Panc1 (cell line): ENCODE data around the gene RABGAP1L.

ENCODE experiments used
- POLR2AphosphoS5 ChIP-seq: IDR thresholded peaks from 2 replicates; pipeline ENCODE4 v1.6.1; 2012; ENCODE audit warnings: mild to moderate bottlenecking, low read depth, low read length, moderate library complexity
- SIN3A ChIP-seq: IDR thresholded peaks from 2 replicates; pipeline ENCODE4 v1.6.1; 2012; ENCODE audit warnings: low read depth, mild to moderate bottlenecking, low read length, moderate library complexity, borderline replicate concordance; ENCODE audit not compliant: insufficient read depth
- TCF7L2 ChIP-seq: IDR thresholded peaks from 2 replicates; pipeline ENCODE4 v1.6.1; 2011; ENCODE audit warnings: mild to moderate bottlenecking, low read depth, low read length, inconsistent platforms
- TF ChIP-seq, protein P1 (sequence below): fragments of 450-650 bp; IDR thresholded peaks from 2 replicates; pipeline ENCODE4 v1.5.1; 2017; ENCODE audit warnings: mild to moderate bottlenecking
- TF ChIP-seq, protein P2 (sequence below), 2 experiments: IDR thresholded peaks; 2 replicates each; pipeline ENCODE4 v1.6.1; 2011 to 2012; ENCODE audit warnings: low read depth in 2 of 2, control low read depth in 1 of 2, low read length in 1 of 2, mild to moderate bottlenecking in 1 of 2, moderate library complexity in 1 of 2; ENCODE audit not compliant: insufficient read depth in 1 of 2

DNA sequence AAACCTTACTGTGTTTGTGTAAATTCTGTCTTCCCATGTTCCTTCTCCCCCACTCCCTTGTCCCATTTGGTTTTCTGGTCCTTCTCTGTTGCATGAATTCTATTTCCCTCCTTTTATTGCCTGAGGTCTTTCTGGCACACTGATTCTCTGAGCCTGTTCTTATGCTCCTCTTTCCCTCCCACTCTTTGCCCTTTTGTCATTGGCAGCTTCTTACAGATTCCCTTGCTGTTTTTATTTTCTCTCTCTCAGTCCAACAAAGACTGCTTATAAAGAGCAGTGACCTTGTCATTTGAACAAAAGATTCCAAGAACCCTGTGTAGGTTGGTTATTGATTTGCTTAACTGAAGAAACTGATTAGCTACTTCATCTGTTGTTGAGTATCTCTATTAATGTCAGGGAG lies 338.2 kb downstream of the RABGAP1L start:
- TF ChIP-seq, protein P1, sequence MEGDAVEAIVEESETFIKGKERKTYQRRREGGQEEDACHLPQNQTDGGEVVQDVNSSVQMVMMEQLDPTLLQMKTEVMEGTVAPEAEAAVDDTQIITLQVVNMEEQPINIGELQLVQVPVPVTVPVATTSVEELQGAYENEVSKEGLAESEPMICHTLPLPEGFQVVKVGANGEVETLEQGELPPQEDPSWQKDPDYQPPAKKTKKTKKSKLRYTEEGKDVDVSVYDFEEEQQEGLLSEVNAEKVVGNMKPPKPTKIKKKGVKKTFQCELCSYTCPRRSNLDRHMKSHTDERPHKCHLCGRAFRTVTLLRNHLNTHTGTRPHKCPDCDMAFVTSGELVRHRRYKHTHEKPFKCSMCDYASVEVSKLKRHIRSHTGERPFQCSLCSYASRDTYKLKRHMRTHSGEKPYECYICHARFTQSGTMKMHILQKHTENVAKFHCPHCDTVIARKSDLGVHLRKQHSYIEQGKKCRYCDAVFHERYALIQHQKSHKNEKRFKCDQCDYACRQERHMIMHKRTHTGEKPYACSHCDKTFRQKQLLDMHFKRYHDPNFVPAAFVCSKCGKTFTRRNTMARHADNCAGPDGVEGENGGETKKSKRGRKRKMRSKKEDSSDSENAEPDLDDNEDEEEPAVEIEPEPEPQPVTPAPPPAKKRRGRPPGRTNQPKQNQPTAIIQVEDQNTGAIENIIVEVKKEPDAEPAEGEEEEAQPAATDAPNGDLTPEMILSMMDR = no peak
- TF ChIP-seq TCF7L2 = no peak
- TF ChIP-seq, protein P2, sequence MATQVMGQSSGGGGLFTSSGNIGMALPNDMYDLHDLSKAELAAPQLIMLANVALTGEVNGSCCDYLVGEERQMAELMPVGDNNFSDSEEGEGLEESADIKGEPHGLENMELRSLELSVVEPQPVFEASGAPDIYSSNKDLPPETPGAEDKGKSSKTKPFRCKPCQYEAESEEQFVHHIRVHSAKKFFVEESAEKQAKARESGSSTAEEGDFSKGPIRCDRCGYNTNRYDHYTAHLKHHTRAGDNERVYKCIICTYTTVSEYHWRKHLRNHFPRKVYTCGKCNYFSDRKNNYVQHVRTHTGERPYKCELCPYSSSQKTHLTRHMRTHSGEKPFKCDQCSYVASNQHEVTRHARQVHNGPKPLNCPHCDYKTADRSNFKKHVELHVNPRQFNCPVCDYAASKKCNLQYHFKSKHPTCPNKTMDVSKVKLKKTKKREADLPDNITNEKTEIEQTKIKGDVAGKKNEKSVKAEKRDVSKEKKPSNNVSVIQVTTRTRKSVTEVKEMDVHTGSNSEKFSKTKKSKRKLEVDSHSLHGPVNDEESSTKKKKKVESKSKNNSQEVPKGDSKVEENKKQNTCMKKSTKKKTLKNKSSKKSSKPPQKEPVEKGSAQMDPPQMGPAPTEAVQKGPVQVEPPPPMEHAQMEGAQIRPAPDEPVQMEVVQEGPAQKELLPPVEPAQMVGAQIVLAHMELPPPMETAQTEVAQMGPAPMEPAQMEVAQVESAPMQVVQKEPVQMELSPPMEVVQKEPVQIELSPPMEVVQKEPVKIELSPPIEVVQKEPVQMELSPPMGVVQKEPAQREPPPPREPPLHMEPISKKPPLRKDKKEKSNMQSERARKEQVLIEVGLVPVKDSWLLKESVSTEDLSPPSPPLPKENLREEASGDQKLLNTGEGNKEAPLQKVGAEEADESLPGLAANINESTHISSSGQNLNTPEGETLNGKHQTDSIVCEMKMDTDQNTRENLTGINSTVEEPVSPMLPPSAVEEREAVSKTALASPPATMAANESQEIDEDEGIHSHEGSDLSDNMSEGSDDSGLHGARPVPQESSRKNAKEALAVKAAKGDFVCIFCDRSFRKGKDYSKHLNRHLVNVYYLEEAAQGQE (IDR thresholded peaks at IDR 0.05; ENCODE audit: insufficient read depth in 1 of 2, low read depth in 2 of 2, low read length in 1 of 2) = no peak
- no peak for TF ChIP-seq SIN3A
- no peak for TF ChIP-seq POLR2AphosphoS5
